GF-D8 (cell line): ENCODE measurements around the gene ZNF672.
"Not testable (repeated sequence)": the region's sequence is repeated elsewhere in the genome, so short reads cannot be mapped to it uniquely, and the experiment has no call there.

Experiments used
- DNase-seq: peaks from one replicate; lab custom pipeline; 2025; lab: John Stamatoyannopoulos, UW

Gene ZNF672

DNA sequence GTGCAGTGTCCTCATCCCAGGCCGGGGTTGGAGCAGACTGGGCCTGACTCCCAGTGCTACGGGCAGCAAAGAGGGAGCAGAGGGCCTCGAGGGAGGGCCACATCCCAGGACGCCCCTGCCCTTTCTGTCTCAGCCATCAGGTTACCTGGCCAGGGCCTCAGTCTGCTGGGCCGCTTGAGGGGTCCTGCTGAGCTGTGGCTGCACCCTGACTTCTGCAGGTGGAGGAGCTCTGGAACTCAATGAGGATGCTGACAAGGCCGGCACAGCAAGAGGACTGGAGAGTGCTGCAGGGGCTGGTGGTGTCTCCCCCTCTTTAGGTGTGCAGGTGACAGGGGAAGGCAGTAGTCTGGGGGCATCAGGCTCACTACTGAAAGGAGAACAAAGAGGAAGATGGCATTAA, 17.6 kb downstream of the ZNF672 start:
- DNase-seq = no peak

DNA sequence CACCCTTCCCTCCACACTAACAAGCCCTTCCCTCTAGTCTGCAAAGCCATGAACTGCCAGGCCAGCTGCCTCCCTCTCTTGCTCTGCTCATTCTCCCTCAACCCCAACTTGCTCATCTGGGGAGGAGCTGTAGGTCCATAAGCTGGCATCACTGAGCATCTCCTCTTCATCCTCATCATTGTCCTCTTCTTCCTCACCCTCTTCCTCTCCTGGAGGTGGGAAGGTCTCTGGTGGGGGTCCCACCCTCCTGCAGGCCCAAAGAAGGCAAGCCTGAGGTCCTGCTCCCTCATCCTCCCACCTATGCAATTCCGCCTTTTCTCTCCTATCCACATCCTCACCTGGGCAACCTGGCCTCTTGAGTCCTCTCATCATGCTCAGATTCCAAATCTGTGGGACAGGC, 18.2 kb downstream of the ZNF672 start:
- no peak for DNase-seq

DNA sequence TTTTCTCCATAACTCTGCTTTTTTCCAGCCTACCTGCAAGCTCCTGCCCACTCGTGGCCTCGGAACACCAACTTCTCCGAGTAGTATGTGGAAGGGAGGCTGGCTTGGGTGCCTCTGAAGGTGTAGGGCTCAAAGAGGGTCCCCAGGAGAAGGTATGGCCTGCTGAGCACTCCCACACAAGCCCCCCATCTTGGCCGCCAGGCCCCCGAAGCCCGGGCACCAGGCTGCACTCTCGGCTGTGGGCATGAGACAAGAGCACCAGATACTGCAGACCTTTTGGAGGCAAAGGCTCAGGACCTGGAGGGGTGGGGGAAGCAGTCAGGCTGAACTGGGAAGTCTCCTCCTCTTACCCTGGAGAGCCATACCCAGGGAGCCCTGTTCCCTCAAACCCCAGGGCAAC, 19.2 kb downstream of the ZNF672 start:
- DNase-seq = no peak

DNA sequence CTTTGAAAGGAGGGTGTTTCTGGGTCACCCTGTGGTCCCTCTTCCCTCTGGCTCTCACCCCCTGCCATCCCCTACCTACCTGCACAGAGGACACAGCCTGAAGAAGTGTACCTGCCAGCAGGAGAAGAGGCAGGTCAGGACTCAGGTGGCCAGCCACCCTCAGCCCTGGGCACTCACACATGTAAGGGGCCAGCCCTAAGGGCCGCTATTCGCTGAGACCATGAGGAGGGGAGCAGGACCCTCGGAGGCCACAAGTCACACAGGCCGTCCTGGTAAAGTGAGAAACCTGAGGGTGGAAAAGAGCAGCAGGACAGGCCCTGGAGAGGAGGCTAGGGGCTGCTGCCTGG, 19.7 kb downstream of the ZNF672 start:
- DNase-seq = no peak

DNA sequence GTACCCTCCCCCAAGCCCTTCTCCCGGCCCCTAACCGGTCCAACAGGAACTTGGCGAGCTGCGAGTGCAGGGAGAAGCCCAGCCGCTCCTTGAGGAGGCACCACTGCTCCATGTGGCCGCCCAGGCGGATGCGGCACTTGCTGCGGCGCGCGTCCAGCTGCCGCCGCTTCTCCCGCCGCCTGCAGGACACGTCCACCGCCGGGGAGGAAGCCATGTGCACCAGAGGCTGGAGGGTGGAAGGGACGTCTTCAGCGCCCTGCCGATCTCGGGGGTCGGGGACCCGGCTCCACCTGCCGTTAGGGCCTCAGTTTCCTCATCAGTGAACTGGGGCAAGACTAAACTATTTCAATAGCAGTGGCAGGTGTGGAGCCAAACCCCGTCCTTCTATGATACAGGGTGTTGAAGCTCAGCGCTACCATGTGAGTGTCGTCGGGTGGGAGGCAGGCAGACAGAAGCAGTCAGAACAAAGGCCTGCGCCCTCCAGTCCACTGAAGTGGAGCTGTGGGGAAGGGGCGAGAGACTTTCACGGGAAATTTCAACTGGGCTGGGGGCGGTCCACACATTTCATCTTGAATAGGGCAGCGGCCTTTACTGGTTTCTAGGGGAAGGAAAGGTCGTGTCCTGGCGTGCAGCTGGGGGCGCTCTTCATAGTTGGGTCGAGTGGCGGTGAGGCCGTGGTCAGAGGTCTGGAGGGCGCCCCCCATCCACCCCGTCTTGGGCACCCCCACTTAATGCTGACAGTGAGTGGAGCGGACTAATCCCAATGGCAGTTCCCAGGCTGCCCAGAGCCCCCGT, 20.3 kb downstream of the ZNF672 start:
- DNase-seq = peak; percentile 68

DNA sequence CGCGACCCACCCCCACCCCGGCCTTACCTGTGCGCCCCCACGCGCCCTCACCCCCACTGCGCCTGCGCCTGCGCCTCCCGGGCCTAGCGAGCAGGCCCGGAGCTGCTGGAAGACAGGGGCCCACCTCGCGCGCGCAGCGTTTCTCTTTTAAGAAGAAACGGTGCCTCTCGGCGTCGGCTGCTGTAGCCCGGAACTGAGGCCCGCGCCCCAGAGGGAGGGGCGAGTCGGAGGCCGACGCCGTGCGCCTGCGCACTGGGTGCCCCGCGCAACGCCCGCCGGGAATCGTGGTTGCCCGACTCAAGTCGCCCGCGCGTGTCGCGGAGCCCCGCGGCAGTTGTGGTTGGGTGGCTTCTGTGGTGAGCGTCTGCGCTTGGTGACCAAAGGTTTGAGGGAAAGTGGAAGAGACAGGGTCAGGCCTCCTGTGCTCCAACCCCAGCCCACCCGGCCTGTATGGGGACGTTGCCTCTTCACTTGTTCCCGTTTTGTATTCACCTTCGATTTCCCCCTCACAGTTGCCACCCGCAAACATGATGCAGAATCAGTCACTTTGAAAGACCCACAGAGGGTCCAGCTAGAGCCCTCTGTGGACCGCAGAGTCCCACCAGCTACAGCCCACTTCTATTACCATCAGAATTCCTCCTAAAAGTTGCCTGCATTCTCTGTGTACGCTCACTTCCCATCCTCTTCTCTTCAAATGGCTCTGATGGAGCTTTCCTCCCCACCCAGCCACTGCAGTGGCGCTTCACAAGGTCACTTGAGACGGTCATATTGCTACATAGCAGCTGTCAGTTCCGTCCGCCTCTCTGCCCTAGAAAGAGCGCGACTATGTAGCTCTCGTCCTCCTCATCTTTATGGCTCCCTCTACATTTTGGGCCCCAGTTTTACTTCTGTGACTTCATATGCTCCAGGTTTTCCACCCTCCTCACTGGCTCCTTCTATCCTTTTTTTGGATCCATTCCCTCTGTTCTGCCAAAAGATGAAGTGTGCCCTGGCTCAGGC, 21.2 kb downstream of the ZNF672 start, which contains the start of gene ZNF692:
Gene ZNF692 (minus strand): TSS at position 195 of the 999 bp plus-strand sequence. CDS start 776 bp downstream, outside the sequence.
- peak; percentile 93 for DNase-seq

DNA sequence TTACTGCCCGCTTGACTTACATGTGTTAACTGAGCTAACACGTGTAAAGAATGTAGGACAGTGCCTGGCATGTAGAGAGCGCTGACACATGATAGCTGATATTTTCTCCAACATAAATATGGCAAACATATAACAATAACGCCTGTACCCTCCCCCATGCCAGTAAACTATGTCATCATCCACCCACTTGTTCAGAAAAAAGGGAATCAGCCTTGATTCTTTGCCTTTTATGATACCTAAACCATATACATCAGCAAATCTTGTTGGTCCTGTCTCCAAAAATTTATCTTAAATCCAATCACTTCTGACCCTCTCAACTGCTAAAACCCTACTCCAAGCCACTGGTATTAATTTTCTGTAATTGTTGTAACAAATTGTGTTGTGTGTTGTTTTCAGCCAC, 22.0 kb downstream of the ZNF672 start:
- no peak for DNase-seq

DNA sequence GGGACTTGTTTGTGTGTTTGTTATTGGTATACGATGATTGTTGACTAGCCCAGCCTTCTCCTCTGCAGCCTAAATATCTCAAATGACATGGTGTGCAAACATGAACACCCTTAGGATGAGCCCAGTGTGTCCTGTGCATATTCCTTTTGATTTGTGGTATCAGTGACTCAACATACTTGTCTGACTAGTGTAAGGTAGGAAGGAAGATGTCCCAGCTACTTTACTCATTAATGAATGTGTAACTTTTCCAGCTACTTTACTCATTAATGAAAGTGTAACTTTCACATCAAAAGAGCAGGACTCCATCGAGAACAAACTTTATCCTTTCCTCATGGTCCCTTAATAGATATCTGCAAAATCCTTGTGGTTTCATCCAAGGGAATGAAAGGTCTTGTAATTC, 23.6 kb downstream of the ZNF672 start:
- no peak for DNase-seq

DNA sequence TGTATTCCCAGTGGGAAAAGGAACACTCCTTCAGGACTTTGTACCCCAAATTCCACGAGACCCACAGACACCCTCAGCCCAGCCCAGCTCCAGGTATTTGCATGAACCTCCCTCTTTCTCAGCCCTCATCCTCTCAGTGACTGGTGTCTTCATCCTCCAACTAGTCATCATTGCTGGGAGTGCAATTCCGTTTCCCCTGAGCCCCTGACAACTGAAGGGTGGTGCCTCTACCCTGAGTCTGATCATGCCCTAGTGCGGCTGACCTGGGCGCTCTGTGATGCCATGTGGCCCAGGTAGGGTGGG, 24.6 kb downstream of the ZNF672 start:
- DNase-seq = no peak

DNA sequence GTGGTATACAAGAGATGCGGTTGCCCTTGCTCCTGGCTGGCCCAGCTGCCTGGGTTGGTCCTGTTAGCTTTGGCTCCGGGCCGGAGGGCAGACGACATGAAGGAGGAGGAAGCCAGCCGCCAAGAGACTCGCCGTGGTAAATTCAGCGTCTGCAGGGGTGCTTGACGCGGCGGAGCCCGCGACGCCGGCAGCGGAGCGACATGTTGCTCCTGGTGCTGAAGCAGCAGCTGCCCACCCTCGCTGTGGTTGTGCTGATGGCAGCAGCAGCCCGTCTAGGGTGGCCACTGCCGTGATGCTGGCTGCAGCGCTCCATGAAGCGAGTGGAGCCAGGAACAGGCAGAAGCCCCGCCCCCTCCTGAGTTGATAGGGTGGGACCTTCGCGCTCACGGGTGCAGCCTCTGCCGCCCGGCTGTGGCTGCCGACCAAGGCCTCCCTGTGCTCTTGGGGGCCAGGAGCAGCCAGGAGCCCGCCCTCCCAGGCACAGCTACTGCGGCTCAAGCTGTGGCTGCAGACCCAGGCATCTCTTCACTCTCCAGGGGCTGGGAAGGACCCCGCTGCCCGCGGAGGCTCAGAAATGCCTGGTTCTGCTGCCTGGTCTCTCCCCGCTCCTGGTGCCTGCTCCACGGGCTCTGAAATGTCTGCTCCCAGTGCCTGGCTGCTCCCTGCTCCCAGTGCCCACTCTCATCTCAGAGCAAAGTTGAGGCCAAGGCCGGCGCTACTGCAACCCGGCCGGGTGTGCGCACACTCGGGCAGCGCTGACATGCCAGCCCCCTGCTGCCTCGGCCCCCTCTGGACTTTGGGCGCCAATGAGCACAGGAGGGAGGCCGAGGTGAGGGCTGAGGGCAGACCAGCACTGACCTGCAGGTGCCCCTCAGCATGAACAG, 25.2 kb downstream of the ZNF672 start:
- DNase-seq = no peak

DNA sequence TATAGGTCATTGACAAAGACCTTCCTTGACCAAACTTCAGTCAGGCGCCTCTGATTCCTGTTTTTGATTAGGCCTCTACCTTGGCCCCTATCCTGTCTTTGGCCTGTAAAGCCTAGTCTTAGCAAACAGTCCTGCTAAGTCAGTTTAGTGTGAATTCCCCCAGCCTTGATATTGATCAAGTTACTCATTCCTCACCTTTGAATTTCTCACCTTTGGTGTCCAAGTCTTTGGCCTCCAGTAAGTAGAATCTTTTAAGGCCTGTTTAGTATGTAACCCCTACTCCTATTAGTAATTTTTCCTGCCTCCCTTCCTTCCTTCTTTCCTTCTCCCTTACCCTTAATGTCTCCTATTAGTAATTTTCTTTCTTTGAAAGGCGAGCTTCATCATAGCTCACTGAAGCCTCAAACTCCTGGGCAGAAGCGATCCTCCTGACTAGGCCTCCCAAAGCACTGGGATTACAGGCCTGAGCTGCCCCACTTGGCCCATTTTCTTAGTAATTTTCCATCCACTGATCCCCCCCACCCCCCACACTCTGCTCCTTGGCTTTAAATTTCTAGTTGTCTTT, 33.9 kb downstream of the ZNF672 start:
- no peak for DNase-seq

DNA sequence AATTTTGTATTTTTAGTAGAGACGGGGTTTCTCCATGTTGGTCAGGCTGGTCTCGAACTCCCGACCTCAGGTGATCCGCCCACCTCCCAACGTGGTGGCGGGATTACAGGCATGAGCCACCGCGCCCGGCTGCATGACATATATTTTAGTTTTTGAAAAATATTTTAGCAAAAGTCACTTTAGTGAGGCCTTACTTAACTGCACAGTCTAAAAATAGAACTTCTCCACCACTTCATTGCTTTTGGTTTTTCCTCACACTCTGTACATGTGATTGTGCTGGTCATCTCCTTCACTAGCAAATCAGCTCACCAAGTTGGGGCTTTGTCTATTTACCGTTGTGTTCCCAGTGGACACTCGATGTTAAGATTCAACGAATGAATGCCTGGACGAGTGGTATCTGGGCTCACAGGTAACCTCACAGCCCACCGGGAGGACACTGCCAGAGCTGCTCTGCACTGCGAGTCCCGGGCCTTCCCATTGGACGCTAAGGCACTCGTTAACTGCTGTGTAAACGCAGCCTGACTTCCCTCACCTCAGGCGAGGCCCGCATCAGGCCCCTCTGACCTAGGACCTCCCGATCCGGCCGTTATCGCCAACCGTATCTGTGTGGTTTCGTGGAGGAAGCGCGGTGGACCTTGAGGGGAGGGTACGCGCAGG, 34.9 kb downstream of the ZNF672 start:
- peak; percentile 67 for DNase-seq

DNA sequence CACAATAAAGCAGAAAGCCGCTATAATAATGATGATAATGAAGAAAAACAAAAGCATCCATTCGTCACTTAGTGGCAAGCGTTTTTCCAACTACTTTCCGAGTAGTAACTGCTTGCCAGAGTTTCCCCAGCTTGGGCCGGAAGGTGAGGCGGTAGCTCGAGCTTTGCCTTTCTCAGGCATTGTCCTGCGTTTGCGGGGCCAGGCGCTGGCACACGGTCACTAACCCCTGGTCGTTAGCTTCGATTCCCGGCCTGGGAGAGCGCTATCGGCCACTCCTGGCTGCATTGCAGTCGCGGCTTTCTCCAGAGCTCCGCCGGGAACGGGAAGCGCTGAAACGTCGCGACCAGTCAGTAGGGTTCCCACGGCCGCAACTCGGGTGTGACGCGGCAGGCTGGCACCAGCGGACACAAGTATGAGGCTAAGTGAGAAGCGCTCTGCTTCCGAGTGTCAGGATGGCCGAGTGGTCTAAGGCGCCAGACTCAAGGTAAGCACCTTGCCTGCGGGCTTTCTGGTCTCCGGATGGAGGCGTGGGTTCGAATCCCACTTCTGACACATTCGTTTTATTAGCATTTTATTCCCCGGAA, 35.5 kb downstream of the ZNF672 start:
- peak; percentile 89 for DNase-seq

DNA sequence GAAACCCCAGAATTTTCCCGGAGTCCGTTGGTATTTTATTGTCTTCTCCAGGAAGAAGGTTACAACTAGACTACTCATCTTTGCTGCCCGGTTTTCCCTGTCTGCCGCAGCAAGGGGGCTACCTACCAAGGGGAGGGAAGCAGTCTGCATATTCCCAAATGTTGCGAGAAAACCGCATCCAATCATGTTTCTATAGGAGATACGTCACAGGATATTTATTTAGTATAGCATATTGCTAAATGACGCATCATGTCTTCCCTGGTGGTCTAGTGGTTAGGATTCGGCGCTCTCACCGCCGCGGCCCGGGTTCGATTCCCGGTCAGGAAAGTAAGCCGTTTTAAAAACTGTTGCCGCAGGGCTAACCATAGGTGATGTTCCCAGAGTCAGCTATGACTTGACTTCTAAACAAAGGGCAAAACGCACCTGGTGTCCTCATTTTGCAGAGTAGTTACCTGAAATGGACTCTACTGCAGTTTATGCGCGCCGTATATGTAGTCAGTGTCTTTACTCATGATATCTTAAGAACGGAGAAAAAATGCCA, 36.0 kb downstream of the ZNF672 start:
- DNase-seq = peak; percentile 89

DNA sequence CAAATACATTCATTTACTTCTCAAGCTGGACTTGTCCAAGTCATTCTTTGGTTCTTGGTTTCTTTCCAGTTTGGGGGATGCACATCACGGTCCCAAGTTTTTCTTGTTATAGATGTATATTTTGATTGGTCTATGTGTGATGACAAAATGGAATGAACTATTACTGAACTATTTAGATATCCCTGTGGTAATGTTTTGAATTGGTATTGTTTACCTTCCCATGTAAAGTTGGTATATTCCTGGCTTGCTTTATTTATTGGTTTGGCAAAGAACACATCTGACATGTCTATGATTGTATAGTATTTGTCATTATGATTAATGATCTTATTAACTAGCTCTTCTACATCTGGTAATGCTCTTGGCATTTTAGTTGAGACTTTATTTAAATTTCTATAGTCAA, 43.2 kb downstream of the ZNF672 start:
- no peak for DNase-seq

DNA sequence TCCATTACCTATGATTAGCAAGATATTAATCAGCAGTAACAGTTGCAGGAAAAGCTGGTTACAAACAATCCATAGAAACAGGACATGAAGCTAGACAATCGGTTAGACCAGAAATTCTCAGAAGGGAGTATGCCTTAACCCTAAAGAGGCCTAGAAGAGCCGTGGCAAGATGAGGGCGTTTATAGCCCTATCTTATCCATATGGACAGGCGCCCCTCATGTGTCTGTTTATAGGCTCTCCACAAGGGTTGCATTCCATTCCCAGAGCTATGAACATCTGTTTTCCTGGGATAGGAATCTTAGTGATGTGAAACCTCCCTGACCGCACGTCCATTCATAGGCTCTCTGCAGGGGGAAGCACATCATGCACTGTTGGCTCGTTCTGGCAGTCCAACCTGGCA, 44.4 kb downstream of the ZNF672 start:
- DNase-seq = not testable (repeated sequence)

DNA sequence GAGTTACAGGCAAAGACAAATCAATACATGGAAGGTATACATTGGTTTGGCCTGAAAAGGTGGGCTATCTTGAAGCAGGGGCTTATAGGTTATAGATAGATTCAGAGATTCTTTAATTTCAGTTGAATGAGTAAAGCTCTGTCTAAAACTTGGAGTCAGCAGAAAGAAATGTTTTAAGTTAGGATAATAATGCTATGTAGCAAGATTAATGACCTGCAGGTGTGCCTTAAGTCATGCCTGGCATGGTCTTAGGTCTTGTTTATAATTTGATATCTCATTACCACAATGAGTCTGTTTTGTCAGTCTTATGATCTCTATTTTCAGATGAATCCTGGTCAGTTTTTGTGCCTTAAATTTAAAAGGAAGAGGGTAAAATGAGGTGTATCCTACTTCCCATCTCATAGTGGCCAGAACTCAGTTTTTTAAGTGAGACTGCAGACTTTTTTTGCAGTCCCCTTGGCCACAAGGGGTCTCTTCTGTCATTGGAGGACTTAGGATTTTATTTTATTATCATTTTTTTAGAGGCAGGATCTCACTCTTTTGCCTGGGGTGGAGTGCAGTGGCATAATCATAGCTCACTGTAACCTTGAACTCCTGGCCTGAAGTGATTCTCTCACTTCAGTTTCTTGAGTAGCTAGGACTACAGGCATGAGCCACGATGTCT, 46.7 kb downstream of the ZNF672 start:
- no peak for DNase-seq

DNA sequence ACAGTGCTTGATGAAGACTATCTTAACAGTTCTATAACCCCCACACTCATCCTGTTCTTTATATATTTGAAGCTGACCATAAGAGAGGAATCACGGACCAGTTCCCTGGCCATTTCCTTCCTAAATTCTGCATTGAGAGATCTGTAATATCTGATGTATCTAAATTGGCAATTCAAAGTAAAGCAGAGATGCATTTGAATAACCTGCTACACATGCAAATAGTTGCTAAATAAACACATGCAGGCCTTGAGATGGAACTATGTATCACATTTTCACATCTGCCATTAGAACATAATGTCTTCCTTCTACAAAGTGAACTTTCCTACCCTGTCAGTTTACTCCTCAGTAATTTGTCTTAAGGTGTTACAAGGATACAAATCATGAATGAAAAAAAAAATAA, 47.6 kb downstream of the ZNF672 start:
- no peak for DNase-seq

DNA sequence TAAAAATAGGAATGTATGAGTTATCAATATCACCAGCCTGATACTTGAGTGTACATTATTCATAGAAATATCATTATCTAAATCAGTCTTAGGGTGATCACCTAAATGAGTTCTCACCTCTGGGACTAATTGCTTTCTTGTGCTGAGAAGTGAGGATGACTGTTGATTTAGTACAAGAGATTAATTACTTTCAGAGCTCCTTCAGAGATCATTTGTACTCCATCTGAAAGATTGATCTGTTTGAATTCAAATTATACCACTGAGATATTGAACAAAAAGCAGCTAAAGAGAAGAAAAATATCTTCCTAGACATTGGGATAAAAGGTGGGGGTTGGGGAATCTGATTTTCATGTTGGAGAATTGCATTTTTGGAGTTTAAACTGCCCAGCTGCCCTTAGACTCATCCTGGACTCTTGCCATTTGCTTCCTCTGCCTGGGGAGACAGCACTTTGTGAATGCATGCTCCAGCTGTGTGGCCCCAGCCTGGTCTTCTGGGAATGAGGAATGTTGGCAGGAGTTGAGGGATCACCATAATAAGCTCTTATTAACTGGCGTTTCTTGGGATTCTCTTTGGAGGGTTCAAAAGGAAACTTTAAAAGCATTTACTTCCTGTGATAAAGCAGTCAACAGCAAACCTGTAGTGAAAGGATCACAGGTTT, 48.3 kb downstream of the ZNF672 start:
- no peak for DNase-seq

DNA sequence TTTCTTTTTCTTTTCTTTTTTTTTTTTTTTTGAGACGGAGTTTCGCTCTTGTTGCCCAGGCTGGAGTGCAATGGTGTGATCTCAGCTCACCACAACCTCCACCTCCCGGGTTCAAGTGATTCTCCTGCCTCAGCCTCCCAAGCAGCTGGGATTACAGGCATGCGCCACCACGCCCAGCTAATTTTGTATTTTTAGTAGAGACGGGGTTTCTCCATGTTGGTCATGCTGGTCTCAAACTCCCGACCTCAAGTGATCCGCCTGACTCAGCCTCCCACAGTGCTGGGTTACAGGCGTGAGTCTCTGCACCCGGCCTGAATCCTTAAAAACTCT, 51.9 kb downstream of the ZNF672 start:
- DNase-seq = not testable (repeated sequence)
